Omental fat pad (tissue), 4 donors: Measurements from ENCODE around the gene ZNF70. TPM values are rescaled to one million over a fixed set of nuclear protein-coding genes. Genes with fewer than 3 reads are reported as not detected.
A peak's percentile ranks its signal among the peaks of the same experiment; 100 is the strongest.

Experiments used
- ATAC-seq: fragments of 150-250 bp; one replicate; pipeline ENCODE4 v1.9.1; 2016; ENCODE audit warnings: mild to moderate bottlenecking, moderate library complexity; ENCODE audit not compliant: low FRiP score
- DNase-seq: peaks from one replicate; pipeline ENCODE4 v3.0.0-alpha.2; 2019; ENCODE audit warnings: low spot score
- total RNA-seq, 4 donors: library from RNA; depleted of rRNA; stranded (reverse); fragments of >200 nt; gene quantifications; one replicate each; pipeline ENCODE4 v1.1.0, GENCODE V29; 2016
- TF ChIP-seq, protein P1 (sequence below), 3 donors: fragments of 450-650 bp; IDR thresholded peaks; one replicate each; pipeline ENCODE4 v1.5.1; 2016 to 2017; ENCODE audit warnings: antibody characterized with exemption in 3 of 3, mild to moderate bottlenecking in 3 of 3, moderate library complexity in 2 of 3

ZNF70 gene
- total RNA-seq, result 1 to 10 TPM; 2.8 to 5.1 (median 4.0) TPM

DNA sequence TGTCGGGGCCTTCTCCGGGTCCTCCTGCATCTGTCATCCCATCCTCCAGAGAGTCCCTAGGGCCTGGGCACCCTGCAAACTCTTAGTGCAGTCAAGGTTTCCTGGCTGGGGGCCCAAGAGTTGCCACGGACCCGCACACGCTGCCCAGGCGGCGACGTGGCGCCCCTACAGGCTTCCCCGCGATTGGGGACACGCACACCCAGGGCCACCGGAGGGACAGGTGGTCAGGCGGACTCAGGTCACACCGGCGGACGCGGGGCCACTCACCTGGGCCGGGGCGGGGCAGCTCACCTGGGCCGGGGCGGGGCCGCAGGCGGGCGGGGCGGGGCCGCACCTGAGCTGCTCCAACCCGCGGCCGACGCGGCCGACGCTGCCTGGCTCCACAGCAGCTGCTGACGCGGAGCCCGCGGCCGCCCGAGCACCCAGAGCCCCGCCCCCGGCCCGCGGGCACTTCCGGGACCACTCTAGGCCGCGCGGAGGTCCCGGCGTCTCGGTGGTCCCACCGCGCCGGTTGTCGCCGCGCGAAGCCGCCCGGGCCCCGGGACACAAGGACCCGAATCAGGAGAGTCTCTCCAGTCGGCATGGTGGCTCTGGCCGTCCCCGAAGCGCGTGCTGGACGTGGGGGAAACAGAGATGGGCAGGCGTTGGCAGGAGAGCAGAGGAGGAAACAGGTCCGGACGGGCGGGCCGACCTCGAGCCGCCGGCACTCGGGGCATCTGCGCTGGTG lies at the start of gene ZNF70:
ZNF70 (minus strand) TSS at position 399 of the 727 bp plus-strand sequence. CDS start 5,972 bp downstream, outside the sequence.
- ATAC-seq (peak; percentile 96), DNase-seq (peak; percentile 60)
- TF ChIP-seq, protein P1, sequence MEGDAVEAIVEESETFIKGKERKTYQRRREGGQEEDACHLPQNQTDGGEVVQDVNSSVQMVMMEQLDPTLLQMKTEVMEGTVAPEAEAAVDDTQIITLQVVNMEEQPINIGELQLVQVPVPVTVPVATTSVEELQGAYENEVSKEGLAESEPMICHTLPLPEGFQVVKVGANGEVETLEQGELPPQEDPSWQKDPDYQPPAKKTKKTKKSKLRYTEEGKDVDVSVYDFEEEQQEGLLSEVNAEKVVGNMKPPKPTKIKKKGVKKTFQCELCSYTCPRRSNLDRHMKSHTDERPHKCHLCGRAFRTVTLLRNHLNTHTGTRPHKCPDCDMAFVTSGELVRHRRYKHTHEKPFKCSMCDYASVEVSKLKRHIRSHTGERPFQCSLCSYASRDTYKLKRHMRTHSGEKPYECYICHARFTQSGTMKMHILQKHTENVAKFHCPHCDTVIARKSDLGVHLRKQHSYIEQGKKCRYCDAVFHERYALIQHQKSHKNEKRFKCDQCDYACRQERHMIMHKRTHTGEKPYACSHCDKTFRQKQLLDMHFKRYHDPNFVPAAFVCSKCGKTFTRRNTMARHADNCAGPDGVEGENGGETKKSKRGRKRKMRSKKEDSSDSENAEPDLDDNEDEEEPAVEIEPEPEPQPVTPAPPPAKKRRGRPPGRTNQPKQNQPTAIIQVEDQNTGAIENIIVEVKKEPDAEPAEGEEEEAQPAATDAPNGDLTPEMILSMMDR (IDR thresholded peaks at IDR 0.05), result no peak

DNA sequence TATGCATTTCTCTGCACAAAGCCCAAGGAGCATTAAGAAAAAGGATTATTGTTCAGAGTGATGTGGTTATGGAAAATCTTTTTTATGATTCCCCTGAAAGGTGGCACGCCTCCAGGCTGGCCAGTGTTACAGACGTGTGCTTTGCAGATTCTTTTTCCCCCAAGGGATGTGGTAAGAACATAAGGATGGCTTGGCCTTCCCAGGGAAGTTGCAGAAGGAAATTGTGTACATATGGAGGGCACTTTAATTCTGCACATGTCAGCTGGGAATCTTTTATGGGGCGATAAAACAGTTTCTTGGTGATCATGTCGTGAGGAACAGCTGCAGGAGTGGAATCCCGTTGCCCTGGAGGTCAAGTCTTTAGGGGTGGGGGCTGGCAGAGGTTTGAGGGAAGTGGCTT lies 45.5 kb upstream of the ZNF70 start:
- no peak for ATAC-seq
- TF ChIP-seq, protein P1 (IDR thresholded peaks at IDR 0.05), result no peak
- DNase-seq, result no peak

DNA sequence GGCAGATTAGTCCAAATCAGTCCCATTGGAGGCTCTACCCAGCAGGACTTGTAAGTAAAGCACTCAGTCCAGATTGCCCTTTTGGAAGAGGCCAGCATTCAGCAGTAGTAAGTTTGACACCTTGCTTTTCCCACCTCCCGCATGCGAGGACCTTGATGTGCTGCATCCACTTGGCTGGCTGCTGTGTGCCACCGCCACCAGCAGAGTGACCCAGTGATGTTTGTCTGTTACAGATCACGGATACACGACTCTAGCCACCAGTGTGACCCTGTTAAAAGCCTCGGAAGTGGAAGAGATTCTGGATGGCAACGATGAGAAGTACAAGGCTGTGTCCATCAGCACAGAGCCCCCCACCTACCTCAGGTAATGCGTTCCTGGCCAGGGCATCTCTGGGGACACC lies 42.4 kb upstream of the ZNF70 start:
- ATAC-seq (no peak), DNase-seq (no peak)
- TF ChIP-seq, protein P1 (IDR thresholded peaks at IDR 0.05), result no peak

DNA sequence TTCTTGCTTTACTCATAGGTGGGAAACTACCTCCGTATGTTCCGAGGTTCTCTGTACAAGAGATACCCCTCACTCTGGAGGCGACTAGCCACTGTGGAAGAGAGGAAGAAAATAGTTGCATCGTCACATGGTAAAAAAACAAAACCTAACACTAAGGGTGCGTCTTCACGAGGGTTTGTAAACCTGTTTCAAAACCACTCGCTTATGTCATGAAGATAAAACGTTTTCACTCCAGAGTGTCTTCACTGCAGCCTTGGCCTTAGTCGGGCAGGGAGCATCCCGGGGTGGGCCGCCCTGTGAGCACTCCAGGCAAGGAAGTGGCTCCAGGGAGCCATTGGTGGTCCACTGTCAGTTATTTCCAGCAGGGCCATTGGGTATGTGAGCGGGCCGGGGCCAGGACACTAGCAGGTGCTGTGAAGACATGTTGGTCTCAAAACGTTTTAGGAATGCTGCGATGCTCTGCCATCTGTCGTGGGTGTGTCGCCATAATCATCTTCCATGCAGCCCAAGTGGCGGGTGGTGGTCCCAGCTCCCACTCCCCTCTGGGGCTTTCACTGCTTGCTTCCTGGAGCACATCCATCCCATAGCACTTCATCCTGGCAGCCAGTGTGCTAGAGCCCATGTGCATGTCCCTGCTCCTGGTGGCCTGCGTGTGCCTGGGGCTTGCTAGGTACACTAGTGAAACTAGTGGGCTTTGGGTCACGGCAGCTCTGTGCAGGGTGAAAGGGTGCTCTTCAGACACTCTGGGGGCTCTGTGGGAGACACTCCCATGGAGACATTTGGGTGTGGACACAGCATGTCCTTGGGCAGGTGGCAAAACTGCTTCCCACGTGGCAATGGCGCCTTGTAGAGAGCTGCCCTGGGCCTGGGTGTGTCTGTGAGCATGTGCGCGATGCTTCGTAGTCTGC lies 41.1 kb upstream of the ZNF70 start:
- TF ChIP-seq, protein P1 (IDR thresholded peaks at IDR 0.05), result no peak
- DNase-seq (no peak), ATAC-seq (no peak)

DNA sequence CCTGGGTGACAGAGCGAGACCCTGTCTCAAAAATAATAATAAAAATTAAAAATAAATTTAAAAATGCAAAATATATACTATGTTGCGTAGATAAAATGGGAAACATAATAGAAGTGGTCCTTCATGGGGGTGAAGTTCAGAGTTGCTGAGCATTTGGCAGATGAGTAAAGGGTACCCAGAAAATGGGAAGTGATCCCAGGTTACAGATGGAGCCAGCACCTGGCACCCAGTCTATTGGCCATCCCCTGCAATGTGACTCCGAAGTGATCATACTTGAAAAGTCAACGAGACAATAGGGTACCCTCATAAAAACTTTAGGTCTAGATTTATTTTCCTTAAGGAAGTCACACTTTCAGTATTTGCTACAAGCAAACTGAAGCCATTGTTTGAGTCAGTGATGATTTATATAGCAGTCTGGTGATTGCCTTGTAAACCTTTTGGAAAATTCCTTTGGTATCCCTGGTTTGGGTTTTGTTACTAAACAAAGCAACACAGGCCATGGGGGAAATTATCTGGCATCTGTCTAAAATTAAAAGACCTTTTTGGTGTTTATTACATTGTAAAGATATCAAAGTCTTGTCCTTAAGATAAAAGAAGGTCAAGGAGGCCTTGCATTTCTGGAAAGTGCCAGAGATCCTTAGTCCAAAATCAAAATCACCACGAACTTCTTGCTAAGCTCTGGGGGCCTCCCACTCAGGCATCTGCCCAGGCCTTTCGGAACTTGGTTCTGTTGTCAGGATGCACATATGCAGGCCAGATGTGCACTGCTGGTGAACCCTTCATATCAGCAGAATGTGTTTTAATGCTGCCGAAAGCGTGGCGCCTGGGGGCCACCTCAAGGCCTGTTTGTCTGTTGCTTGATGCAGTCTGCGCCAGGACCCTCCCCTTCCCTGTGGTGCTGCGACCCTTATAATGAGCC lies 40.2 kb upstream of the ZNF70 start:
- DNase-seq, result no peak

DNA sequence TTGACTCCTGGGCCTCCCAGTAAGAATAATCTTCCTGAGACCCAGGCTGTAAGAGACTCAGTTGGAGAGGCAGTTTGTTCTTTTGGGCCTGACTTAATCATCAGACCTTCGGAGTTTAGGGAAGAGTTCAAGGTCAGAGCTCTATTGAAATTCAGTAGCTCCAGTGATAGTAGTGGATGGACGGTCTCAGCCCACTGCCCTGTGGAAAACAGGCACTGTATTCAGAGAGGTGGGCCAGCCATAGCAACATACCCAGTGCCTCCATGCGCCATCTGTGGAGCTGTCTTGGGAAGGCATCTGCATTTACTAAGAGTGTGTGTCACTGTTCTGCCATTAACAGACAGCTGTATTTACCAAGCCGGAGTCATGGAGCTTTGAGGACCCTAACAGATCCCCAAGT lies 38.7 kb upstream of the ZNF70 start:
- no peak for ATAC-seq

More for the DNA sequence above, 40.2 kb upstream of the ZNF70 start:
- no peak for ATAC-seq
- TF ChIP-seq, protein P1 (IDR thresholded peaks at IDR 0.05), result no peak

More for the DNA sequence above, 38.7 kb upstream of the ZNF70 start:
- TF ChIP-seq, protein P1 (IDR thresholded peaks at IDR 0.05), result no peak
- DNase-seq, result no peak
